Measurements from ENCODE around the gene PNMA1.

DNA sequence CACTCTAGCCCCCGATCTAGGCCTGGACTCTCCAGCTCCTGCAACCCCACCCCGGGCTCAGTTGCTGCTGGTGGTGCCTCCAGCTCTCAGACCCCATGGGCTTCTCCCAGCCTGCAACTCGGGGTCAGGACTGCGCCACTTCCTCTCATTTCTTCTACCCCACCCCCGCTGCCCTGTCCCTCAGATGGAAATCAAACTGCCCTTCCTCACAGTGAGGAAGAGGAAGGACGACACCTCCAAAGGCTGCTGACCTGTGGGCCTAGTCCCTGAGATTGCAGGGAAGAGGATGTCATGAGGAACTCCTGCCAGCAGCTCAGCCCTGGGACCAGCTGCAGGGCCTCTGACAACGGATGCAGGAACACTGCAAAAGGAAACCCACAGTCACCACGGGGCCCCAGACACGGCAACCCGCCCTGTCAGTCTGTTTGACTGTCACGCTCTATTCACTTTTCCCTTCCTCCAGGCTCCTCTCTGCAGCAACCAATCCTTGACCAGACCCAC, 29.3 kb upstream of the PNMA1 start:
- no peak for TF ChIP-seq CTCF (IDR thresholded peaks at IDR 0.05)
- TF ChIP-seq POLR2A (IDR thresholded peaks at IDR 0.05), result no peak
